ENCODE data around the gene SSX7. TPM values are rescaled to one million over a fixed set of nuclear protein-coding genes. Genes with fewer than 3 reads are reported as not detected.
"Not testable (repeated sequence)": the region's sequence is repeated elsewhere in the genome, so short reads cannot be mapped to it uniquely, and the experiment has no call there.

SSX7 gene
- not detected in 2 replicates for total RNA-seq (2016; rRNA removed; fragmentation: Illumina TruSeq; extraction: Trizol)
- total RNA-seq (2016; cell fraction: cytosol; rRNA removed; fragmentation: Illumina TruSeq; extraction: Trizol; ENCODE audit: low read depth), result not detected in 2 replicates
- total RNA-seq (2016; cell fraction: insoluble cytoplasmic fraction; rRNA removed; fragmentation: Illumina TruSeq; extraction: Trizol), result not detected in 2 replicates
- total RNA-seq (2016; cell fraction: membrane; rRNA removed; fragmentation: Illumina TruSeq; extraction: Trizol), result not detected in 2 replicates
- not detected in 2 replicates for total RNA-seq (2016; cell fraction: nucleus; rRNA removed; fragmentation: Illumina TruSeq; extraction: Trizol)
- polyA plus RNA-seq (2011; rRNA removed), result not detected in 2 replicates
- polyA plus RNA-seq (2011; cell fraction: cytosol; rRNA removed), result not detected in 2 replicates
- not detected in 2 replicates for polyA plus RNA-seq (2011; cell fraction: nucleus; rRNA removed)
- polyA plus RNA-seq (2012), result not detected in 2 replicates
- polyA plus RNA-seq (2016; cell fraction: cytosol; fragmentation: Illumina TruSeq; extraction: Trizol; ENCODE audit: low read depth), result not detected in 2 replicates
- not detected in 2 replicates for polyA plus RNA-seq (2016; cell fraction: insoluble cytoplasmic fraction; fragmentation: Illumina TruSeq; extraction: Trizol; ENCODE audit: low read depth)
- not detected in 2 replicates for polyA plus RNA-seq (2016; cell fraction: membrane; fragmentation: Illumina TruSeq; extraction: Trizol; ENCODE audit: low read depth)
- polyA plus RNA-seq (2016; cell fraction: nucleus; fragmentation: Illumina TruSeq; extraction: Trizol; ENCODE audit: insufficient read depth, low read depth), result not detected in 2 replicates
- not detected in 2 replicates for polyA minus RNA-seq (2011; rRNA and poly(A)+ RNA removed; ENCODE audit: low replicate concordance)
- polyA minus RNA-seq (2011; cell fraction: cytosol; rRNA and poly(A)+ RNA removed), result not detected in 2 replicates
- not detected in 2 replicates for polyA minus RNA-seq (2011; cell fraction: nucleus; rRNA and poly(A)+ RNA removed)
- Bru-seq, nascent RNA, result not detected
- not detected for BruChase-seq, experiment 1, labeled RNA remaining after a 6-hour chase
- not detected for BruChase-seq, experiment 2, labeled RNA remaining after a 2-hour chase
- long read RNA-seq, experiment 1, result 0 reads
- long read RNA-seq, experiment 2, result 0 reads

GRCh38 chrX:52654800-52655199 lies at the start of gene SSX7:
Gene SSX7 (minus strand): TSS chrX:52654900. CDS start chrX:52653472, 1,428 bp downstream.
- CTCF ChIA-PET (ENCODE audit: low intra/inter-chr PET ratio, low total read pairs), result not testable (repeated sequence)

GRCh38 chrX:52692034-52692433 lies 37.3 kb upstream of the SSX7 start:
- CTCF ChIA-PET (ENCODE audit: low intra/inter-chr PET ratio, low total read pairs); intact Hi-C loops (cut with micrococcal nuclease; ENCODE audit: unreplicated experiment); FAIRE-seq; H4K20me1 ChIP-seq (ENCODE audit: insufficient read depth, low read length); DNase-seq (ENCODE audit: low spot score); H3K9ac ChIP-seq (ENCODE audit: insufficient read depth, low read depth, low read length); H3K36me3 ChIP-seq (replicated peaks in 1 of 2; ENCODE audit: control insufficient read depth in 1 of 2, insufficient read depth in 2 of 2, low read length in 2 of 2); H3K27me3 ChIP-seq (ENCODE audit: control insufficient read depth in 1 of 2, insufficient read depth in 2 of 2, low read length in 2 of 2); BruUV-seq (replicated peaks); in situ Hi-C loops (cut with HindIII; ENCODE audit: extremely low pct_ligation_motif_present, low pct_unique_long_range_greater_than_20kb); H3K4me1 ChIP-seq (ENCODE audit: insufficient read depth, low read length); H3K9me3 ChIP-seq (ENCODE audit: low read length); H3K27ac ChIP-seq (ENCODE audit: extremely low read length, insufficient read depth, low read length); ATAC-seq; H2AFZ ChIP-seq (ENCODE audit: low read length); H3K4me2 ChIP-seq (ENCODE audit: low read depth, low read length); H3K79me2 ChIP-seq (ENCODE audit: insufficient read depth, low read length); POLR2A ChIA-PET; H3K4me3 ChIP-seq (replicated peaks in 1 of 3; ENCODE audit: insufficient read depth in 1 of 3, low read depth in 2 of 3, low read length in 3 of 3): not testable (repeated sequence)
- 3% methylated on average over 3 of the region's 4 CpGs for WGBS (ENCODE audit: low lambda C conversion rate)

More at GRCh38 chrX:52654800-52655199, at the start of gene SSX7:
- H3K4me1 ChIP-seq (ENCODE audit: insufficient read depth, low read length); FAIRE-seq; DNase-seq (ENCODE audit: low spot score); POLR2A ChIA-PET; H3K27me3 ChIP-seq (ENCODE audit: control insufficient read depth in 1 of 2, insufficient read depth in 2 of 2, low read length in 2 of 2); H2AFZ ChIP-seq (ENCODE audit: low read length); H3K4me3 ChIP-seq (replicated peaks in 1 of 3; ENCODE audit: insufficient read depth in 1 of 3, low read depth in 2 of 3, low read length in 3 of 3); in situ Hi-C loops (cut with HindIII; ENCODE audit: extremely low pct_ligation_motif_present, low pct_unique_long_range_greater_than_20kb); H4K20me1 ChIP-seq (ENCODE audit: insufficient read depth, low read length); BruUV-seq (replicated peaks); intact Hi-C loops (cut with micrococcal nuclease; ENCODE audit: unreplicated experiment); H3K4me2 ChIP-seq (ENCODE audit: low read depth, low read length); H3K9ac ChIP-seq (ENCODE audit: insufficient read depth, low read depth, low read length); H3K9me3 ChIP-seq (ENCODE audit: low read length); H3K79me2 ChIP-seq (ENCODE audit: insufficient read depth, low read length); H3K36me3 ChIP-seq (replicated peaks in 1 of 2; ENCODE audit: control insufficient read depth in 1 of 2, insufficient read depth in 2 of 2, low read length in 2 of 2); ATAC-seq; H3K27ac ChIP-seq (ENCODE audit: extremely low read length, insufficient read depth, low read length): not testable (repeated sequence)
- TF ChIP-seq CEBPB (IDR thresholded peaks at IDR 0.05; ENCODE audit: borderline replicate concordance, low read depth, low read length), result 0 out of 2 replicates have a peak, but pooled peaks have one; percentile 19
- 61% methylated on average over 6 of the region's 9 CpGs for WGBS (ENCODE audit: low lambda C conversion rate)

GRCh38 chrX:52662218-52662617 lies 7.5 kb upstream of the SSX7 start:
- H4K20me1 ChIP-seq (ENCODE audit: insufficient read depth, low read length); H2AFZ ChIP-seq (ENCODE audit: low read length); H3K36me3 ChIP-seq (replicated peaks in 1 of 2; ENCODE audit: control insufficient read depth in 1 of 2, insufficient read depth in 2 of 2, low read length in 2 of 2); POLR2A ChIA-PET; FAIRE-seq; H3K9me3 ChIP-seq (ENCODE audit: low read length); ATAC-seq; H3K27me3 ChIP-seq (ENCODE audit: control insufficient read depth in 1 of 2, insufficient read depth in 2 of 2, low read length in 2 of 2); H3K4me1 ChIP-seq (ENCODE audit: insufficient read depth, low read length); H3K4me3 ChIP-seq (replicated peaks in 1 of 3; ENCODE audit: insufficient read depth in 1 of 3, low read depth in 2 of 3, low read length in 3 of 3); H3K9ac ChIP-seq (ENCODE audit: insufficient read depth, low read depth, low read length); DNase-seq (ENCODE audit: low spot score); BruUV-seq (replicated peaks); CTCF ChIA-PET (ENCODE audit: low intra/inter-chr PET ratio, low total read pairs); H3K27ac ChIP-seq (ENCODE audit: extremely low read length, insufficient read depth, low read length); H3K79me2 ChIP-seq (ENCODE audit: insufficient read depth, low read length); in situ Hi-C loops (cut with HindIII; ENCODE audit: extremely low pct_ligation_motif_present, low pct_unique_long_range_greater_than_20kb); H3K4me2 ChIP-seq (ENCODE audit: low read depth, low read length); intact Hi-C loops (cut with micrococcal nuclease; ENCODE audit: unreplicated experiment): not testable (repeated sequence)
- no CpG with 5 or more reads among the region's 2 CpGs for WGBS (ENCODE audit: low lambda C conversion rate)

- H4K20me1 ChIP-seq (ENCODE audit: insufficient read depth, low read length); POLR2A ChIA-PET; FAIRE-seq; intact Hi-C loops (cut with micrococcal nuclease; ENCODE audit: unreplicated experiment); H3K4me2 ChIP-seq (ENCODE audit: low read depth, low read length); H3K4me1 ChIP-seq (ENCODE audit: insufficient read depth, low read length); ATAC-seq; in situ Hi-C loops (cut with HindIII; ENCODE audit: extremely low pct_ligation_motif_present, low pct_unique_long_range_greater_than_20kb); H3K27me3 ChIP-seq (ENCODE audit: control insufficient read depth in 1 of 2, insufficient read depth in 2 of 2, low read length in 2 of 2); H3K27ac ChIP-seq (ENCODE audit: extremely low read length, insufficient read depth, low read length); CTCF ChIA-PET (ENCODE audit: low intra/inter-chr PET ratio, low total read pairs); H3K9me3 ChIP-seq (ENCODE audit: low read length); BruUV-seq (replicated peaks); H3K9ac ChIP-seq (ENCODE audit: insufficient read depth, low read depth, low read length); H3K36me3 ChIP-seq (replicated peaks in 1 of 2; ENCODE audit: control insufficient read depth in 1 of 2, insufficient read depth in 2 of 2, low read length in 2 of 2); H3K4me3 ChIP-seq (replicated peaks in 1 of 3; ENCODE audit: insufficient read depth in 1 of 3, low read depth in 2 of 3, low read length in 3 of 3); H2AFZ ChIP-seq (ENCODE audit: low read length); DNase-seq (ENCODE audit: low spot score); H3K79me2 ChIP-seq (ENCODE audit: insufficient read depth, low read length): not testable (repeated sequence)
- WGBS (ENCODE audit: low lambda C conversion rate), result 38% methylated on average over 8 of the region's 8 CpGs
Observed at GRCh38 chrX:52655475-52655874, 775 bp upstream of the SSX7 start.
